HG02852 (cell line): ENCODE results near the gene SH2D7.
"Not testable (repeated sequence)": the region's sequence is repeated elsewhere in the genome, so short reads cannot be mapped to it uniquely, and the experiment has no call there.

ENCODE experiments used
- ATAC-seq: cut with Tn5 transposase; IDR thresholded peaks from one replicate; pipeline ENCODE4 v1.9.1; 2021; ENCODE audit warnings: mild to moderate bottlenecking, moderate library complexity; ENCODE audit not compliant: unreplicated experiment

The SH2D7 gene

DNA sequence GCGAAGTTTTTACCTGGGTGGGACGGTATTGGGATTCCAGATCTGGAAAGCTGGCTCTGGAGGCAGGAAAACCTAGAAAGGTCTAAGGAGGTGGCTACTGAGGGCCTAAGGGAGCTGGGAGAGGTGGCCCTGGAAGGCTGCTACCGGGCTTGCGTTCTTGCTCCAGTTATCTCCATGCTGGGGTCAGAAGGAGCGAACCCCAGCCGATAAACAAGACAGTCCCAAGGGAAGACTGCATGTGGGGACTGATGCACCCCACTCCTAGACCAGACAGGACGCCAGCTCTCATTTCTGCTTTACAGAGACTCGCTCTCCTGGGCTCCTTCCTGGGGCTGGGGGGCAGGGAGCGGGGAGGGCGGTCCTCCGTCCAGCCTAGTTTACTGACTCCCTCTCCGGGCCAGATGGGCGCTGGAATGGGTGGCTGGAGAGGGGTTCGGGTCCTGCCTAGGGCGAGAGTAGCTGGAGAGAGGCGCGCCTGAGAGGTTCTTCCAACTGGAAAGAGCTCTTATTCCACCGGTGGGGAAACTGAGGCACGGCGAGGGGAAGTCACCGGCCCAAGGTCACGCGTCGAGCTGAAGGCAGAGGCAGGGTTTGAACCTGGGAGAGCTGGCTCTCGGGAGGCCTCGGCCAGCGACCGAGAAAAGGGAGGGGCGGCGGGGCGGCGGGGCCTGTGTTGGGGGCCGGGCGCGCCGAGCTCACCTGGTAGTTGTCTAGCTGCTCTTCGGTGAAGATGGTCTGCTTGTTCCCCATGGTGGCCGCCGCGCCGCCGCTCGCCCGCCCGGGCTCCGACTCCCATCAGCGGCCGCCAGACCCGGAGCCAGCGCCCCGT, 38.3 kb downstream of the SH2D7 start:
- ATAC-seq, result peak; percentile 42

DNA sequence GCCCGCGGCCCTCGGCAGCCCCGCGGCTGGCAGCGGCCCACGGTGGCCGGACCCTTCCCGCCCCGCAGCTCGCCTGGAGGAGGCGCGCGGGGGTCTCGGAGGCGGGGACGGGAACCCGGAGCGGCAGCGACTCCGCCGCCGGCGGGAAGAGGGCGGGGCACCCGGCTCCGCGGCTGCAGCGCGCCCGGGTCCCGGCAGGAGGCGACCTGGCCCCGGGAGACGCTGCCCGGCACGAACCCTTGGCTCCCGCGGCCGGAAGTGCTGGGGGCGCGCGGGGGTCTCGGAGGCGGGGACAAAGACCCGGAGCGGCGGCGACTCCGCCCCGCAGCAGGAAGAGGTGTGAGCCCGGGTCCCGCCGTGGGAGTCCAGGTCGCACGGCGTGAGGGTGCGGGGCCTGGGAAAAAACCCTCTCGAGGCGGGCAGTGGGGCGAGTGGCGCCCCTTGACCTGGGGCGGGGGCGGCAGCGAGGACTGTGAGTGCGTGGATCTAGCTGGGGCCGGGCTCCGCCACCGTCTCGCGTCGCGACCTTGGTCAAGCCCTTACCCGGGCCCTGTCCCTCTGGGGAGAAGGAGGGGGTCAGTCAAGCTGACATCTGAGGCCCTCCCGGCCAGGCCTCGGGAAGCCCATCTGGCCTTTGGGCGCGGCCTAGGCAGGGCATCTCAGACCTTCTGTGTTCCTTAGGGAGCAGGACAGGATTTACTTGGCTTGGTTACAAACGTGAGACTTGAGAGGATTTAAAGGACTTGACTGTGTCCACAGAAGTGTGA, 39.1 kb downstream of the SH2D7 start, which contains the start of gene CIB2:
TSS of gene CIB2 (minus strand) at position 151 of the 767 bp plus-strand sequence. CDS start 230 bp downstream, outside the sequence.
- ATAC-seq, result peak; percentile 77

GRCh38 chr15:78133801-78134200, 41.4 kb downstream of the SH2D7 start:
- ATAC-seq, result no peak

- no peak for ATAC-seq
Measured at GRCh38 chr15:78139578-78139977, 47.2 kb downstream of the SH2D7 start.

- ATAC-seq, result no peak
Measured at GRCh38 chr15:78140292-78140691, 47.9 kb downstream of the SH2D7 start.

GRCh38 chr15:78142332-78142731, 50.0 kb downstream of the SH2D7 start:
- ATAC-seq, result no peak

- ATAC-seq, result no peak
Measured at GRCh38 chr15:78146425-78147154, 54.2 kb downstream of the SH2D7 start.

- no peak for ATAC-seq
Measured at GRCh38 chr15:78147566-78147965, 55.2 kb downstream of the SH2D7 start.

DNA sequence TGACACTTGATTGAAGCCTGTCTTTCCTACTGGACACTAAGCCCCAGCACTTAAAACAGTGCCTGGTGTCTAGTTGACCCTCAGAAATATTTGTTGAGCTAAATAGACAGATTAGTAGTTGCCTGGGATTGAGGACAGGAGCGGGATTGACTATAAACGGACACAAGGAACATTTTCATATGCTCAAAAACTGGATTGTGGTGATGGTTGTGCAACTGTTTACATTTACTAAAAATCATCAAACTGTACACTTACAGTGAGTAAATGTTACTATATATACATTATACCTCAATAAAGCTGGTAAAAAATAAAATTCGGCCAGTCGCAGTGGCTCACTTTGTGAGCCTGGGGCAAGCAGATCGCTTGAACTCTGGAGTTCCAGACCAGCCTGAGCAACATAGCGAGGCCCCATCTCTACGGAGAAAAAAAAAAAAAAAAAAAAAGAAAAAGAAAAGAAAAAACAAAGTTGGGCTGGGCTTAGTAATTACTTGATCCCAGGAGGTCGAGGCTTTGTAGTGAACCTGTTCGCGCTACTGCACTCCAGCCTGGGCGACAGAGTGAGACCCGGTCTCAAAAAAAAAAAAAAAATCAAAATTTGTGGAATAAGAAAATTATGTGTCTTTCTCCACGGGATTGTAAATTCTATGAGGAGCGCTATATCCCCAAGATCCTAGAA, 56.2 kb downstream of the SH2D7 start:
- peak; percentile 9 for ATAC-seq

- peak; percentile 80 for ATAC-seq
Measured at GRCh38 chr15:78149068-78149804, 56.9 kb downstream of the SH2D7 start, which contains the start of gene IDH3A. IDH3A (plus strand) TSS chr15:78149362; CDS start chr15:78149404, 42 bp downstream.

GRCh38 chr15:78149805-78150751, 57.7 kb downstream of the SH2D7 start:
- ATAC-seq, result no peak

- ATAC-seq, result not testable (repeated sequence)
Measured at GRCh38 chr15:78151075-78151474, 58.7 kb downstream of the SH2D7 start.
